ENCODE measurements around the gene NLRC5. TPM values are rescaled to one million over a fixed set of nuclear protein-coding genes. Genes with fewer than 3 reads are reported as not detected.
"Not testable (repeated sequence)": the region's sequence is repeated elsewhere in the genome, so short reads cannot be mapped to it uniquely, and the experiment has no call there.

Gene NLRC5
- total RNA-seq, 4 donors from 2014 or later = 11.1 to 39.7 (median 16.3) TPM

DNA sequence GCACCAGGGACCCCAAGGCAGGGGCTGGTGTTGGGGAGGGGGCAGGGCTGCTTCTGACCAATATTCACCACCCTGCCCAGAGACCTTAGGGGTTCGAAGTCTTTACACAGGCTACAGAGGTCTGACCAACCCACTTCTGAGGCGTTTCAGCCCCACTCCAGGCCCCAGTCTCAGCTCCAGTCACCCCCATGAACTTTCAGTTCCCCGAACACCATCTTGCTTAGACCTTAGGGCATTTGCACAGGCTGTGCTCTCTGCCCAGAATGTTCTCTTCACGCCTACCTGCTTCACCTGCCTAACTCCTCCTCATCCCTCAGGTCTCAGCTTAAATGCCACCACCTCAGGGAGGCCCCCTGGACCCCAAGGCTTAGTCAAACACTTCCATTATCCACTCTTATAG, 77.3 kb downstream of the NLRC5 start:
- H3K4me3 ChIP-seq = no peak overlapping the region
- H3K27ac ChIP-seq = no peak overlapping the region
- TF ChIP-seq EP300 (IDR thresholded peaks at IDR 0.05) (no peak), CTCF (IDR thresholded peaks at IDR 0.05) (no peak), POLR2A (IDR thresholded peaks at IDR 0.05) (no peak), POLR2AphosphoS5 (IDR thresholded peaks at IDR 0.05) (no peak)
- peaks cover 0 to 20% of the 10 kb centered on the region in 2 donors for H3K36me3 ChIP-seq
- peaks cover 0 to 2% (median 2%) of the 10 kb centered on the region in 3 donors for H3K4me1 ChIP-seq
- no peaks in the 10 kb centered on the region for H3K9me3 ChIP-seq
- no peak for ATAC-seq
- WGBS, 2 donors (ENCODE audit: low coverage in 1 of 2) = 89 to 90% methylated on average over 2 to 3 of the region's 4 CpGs
- H3K27me3 ChIP-seq = no peaks in the 10 kb centered on the region

GRCh38 chr16:57067347-57067746, 78.0 kb downstream of the NLRC5 start:
- ATAC-seq = no peak
- TF ChIP-seq POLR2A (IDR thresholded peaks at IDR 0.05) (no peak), EP300 (IDR thresholded peaks at IDR 0.05) (no peak), POLR2AphosphoS5 (IDR thresholded peaks at IDR 0.05) (no peak), CTCF (IDR thresholded peaks at IDR 0.05) (no peak)

GRCh38 chr16:57069053-57069452, 79.7 kb downstream of the NLRC5 start:
- WGBS, 2 donors (ENCODE audit: low coverage in 1 of 2) = 83 to 98% methylated on average over 6 to 7 of the region's 7 CpGs
- no peak for TF ChIP-seq POLR2A (IDR thresholded peaks at IDR 0.05)
- no peak for TF ChIP-seq EP300 (IDR thresholded peaks at IDR 0.05)
- TF ChIP-seq CTCF (IDR thresholded peaks at IDR 0.05) = no peak
- H3K9me3 ChIP-seq = no peaks in the 10 kb centered on the region
- no peak overlapping the region for H3K27ac ChIP-seq
- H3K27me3 ChIP-seq = no peaks in the 10 kb centered on the region
- no peaks in the 10 kb centered on the region for H3K4me1 ChIP-seq
- H3K4me3 ChIP-seq = no peak overlapping the region
- no peak for ATAC-seq
- peaks cover 0 to 32% of the 10 kb centered on the region in 2 donors for H3K36me3 ChIP-seq

More at GRCh38 chr16:57067347-57067746, 78.0 kb downstream of the NLRC5 start:
- peaks cover 0 to 25% of the 10 kb centered on the region in 2 donors for H3K36me3 ChIP-seq
- no peaks in the 10 kb centered on the region for H3K27me3 ChIP-seq
- H3K27ac ChIP-seq = no peak overlapping the region
- WGBS, 2 donors (ENCODE audit: low coverage in 1 of 2) = 84 to 100% methylated on average over 1 to 3 of the region's 3 CpGs
- no peaks in the 10 kb centered on the region for H3K4me1 ChIP-seq
- no peak overlapping the region for H3K4me3 ChIP-seq
- no peaks in the 10 kb centered on the region for H3K9me3 ChIP-seq

- peaks cover 0 to 38% of the 10 kb centered on the region in 2 donors for H3K36me3 ChIP-seq
- no peak for TF ChIP-seq POLR2A (IDR thresholded peaks at IDR 0.05)
- no peak for TF ChIP-seq POLR2AphosphoS5 (IDR thresholded peaks at IDR 0.05)
- no peak for TF ChIP-seq EP300 (IDR thresholded peaks at IDR 0.05)
- TF ChIP-seq CTCF (IDR thresholded peaks at IDR 0.05) = no peak
- no peak for ATAC-seq
- H3K9me3 ChIP-seq = no peaks in the 10 kb centered on the region
- no peak overlapping the region for H3K27ac ChIP-seq
- no peak overlapping the region for H3K4me3 ChIP-seq
- WGBS, 2 donors (ENCODE audit: low coverage in 1 of 2) = 83 to 87% methylated on average over 1 to 4 of the region's 8 CpGs
- no peaks in the 10 kb centered on the region for H3K27me3 ChIP-seq
- no peaks in the 10 kb centered on the region for H3K4me1 ChIP-seq
Observed at GRCh38 chr16:57069635-57070370, 80.4 kb downstream of the NLRC5 start.

DNA sequence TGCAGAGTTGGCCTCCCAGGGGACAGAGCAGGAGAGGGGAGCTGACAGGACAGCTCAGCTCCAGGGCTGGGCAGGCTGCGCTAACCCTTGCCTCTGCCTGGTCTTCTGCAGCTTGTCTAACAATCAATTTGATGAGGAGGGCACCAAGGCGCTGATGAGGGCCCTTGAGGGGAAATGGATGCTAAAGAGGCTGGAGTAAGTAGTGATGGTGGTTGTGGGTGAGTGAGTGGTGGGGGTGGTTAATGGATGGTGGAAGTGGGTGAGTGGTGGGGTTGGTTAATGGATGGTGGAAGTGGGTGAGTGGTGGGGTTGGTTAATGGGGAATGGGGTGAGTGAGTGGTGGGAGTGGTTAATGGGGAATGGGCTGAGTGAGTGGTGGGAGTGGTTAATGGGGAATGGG, 81.1 kb downstream of the NLRC5 start:
- TF ChIP-seq CTCF (IDR thresholded peaks at IDR 0.05) (no peak), EP300 (IDR thresholded peaks at IDR 0.05) (no peak), POLR2AphosphoS5 (IDR thresholded peaks at IDR 0.05) (no peak), POLR2A (IDR thresholded peaks at IDR 0.05) (no peak)
- peaks cover 0 to 41% of the 10 kb centered on the region in 2 donors for H3K36me3 ChIP-seq
- H3K27me3 ChIP-seq = no peaks in the 10 kb centered on the region
- H3K27ac ChIP-seq = no peak overlapping the region
- H3K9me3 ChIP-seq = no peaks in the 10 kb centered on the region
- WGBS, 2 donors (ENCODE audit: low coverage in 1 of 2) = 100% methylated on average over 2 of the region's 2 CpGs; no CpG with 5 or more reads in 1 of the 2 donors
- ATAC-seq = no peak
- no peaks in the 10 kb centered on the region for H3K4me1 ChIP-seq
- H3K4me3 ChIP-seq = no peak overlapping the region

- H3K27me3 ChIP-seq, H3K9me3 ChIP-seq, ATAC-seq, H3K4me3 ChIP-seq, H3K4me1 ChIP-seq, H3K27ac ChIP-seq: not testable (repeated sequence)
- WGBS, 2 donors (ENCODE audit: low coverage in 1 of 2) = 71 to 82% methylated on average over 4 of the region's 4 CpGs
- peaks cover 0 to 46% of the 10 kb centered on the region in 2 donors for H3K36me3 ChIP-seq
Observed at GRCh38 chr16:57071081-57071732, 81.8 kb downstream of the NLRC5 start.
